ENCODE data around the gene SARDH.

SARDH gene

DNA sequence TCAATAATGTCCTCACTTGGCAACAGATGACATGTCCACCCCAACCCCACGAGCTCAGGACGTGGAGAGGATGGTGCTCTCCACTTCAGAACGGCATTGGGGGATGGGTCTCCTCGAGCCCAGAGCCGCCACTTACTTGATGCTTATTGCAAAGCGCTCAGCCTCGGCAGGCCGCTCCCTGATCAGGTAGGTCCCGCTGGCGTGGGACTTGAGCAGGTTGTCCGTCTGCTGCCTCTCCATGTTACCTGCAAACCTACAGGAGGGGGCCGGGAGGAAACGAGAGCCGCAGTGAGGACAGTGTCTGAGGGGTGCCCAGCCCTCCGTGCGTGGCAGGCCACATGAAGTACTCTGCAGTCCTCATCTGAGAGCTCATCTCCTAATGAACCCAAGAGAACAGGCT, 36.6 kb upstream of the SARDH start:
- DNase-seq (ENCODE audit: low read depth), result no peak
- no peak overlapping the region for H3K4me3 ChIP-seq (ENCODE audit: low read length)
- no peak for TF ChIP-seq CTCF (conservative IDR thresholded peaks at IDR 0.05; ENCODE audit: low read length)

GRCh38 chr9:133773889-133774655, 35.9 kb upstream of the SARDH start:
- TF ChIP-seq CTCF (conservative IDR thresholded peaks at IDR 0.05; ENCODE audit: low read length), result no peak
- no peak overlapping the region for H3K4me3 ChIP-seq (ENCODE audit: low read length)
- peak; percentile 54 for DNase-seq (ENCODE audit: low read depth)

DNA sequence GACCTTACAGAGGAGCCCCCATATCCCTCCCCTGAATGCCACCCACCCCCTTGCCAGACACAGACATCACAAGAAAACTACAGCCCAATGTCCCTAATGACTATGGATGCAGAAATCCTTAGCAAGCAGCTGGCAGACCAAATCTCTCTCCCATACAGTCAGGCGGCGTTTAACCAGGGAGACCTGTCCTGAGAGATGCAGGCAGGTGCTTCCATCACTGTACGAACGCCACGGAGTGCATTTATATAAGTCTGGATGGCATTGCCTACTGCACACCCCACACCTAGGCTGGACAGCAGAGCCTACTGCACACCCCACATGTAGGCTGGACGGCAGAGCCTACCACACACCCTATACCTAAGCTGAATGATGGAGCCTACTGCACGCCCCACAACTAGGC, 34.4 kb upstream of the SARDH start:
- H3K4me3 ChIP-seq (ENCODE audit: low read length), result no peak overlapping the region
- TF ChIP-seq CTCF (conservative IDR thresholded peaks at IDR 0.05; ENCODE audit: low read length), result no peak
- no peak for DNase-seq (ENCODE audit: low read depth)

DNA sequence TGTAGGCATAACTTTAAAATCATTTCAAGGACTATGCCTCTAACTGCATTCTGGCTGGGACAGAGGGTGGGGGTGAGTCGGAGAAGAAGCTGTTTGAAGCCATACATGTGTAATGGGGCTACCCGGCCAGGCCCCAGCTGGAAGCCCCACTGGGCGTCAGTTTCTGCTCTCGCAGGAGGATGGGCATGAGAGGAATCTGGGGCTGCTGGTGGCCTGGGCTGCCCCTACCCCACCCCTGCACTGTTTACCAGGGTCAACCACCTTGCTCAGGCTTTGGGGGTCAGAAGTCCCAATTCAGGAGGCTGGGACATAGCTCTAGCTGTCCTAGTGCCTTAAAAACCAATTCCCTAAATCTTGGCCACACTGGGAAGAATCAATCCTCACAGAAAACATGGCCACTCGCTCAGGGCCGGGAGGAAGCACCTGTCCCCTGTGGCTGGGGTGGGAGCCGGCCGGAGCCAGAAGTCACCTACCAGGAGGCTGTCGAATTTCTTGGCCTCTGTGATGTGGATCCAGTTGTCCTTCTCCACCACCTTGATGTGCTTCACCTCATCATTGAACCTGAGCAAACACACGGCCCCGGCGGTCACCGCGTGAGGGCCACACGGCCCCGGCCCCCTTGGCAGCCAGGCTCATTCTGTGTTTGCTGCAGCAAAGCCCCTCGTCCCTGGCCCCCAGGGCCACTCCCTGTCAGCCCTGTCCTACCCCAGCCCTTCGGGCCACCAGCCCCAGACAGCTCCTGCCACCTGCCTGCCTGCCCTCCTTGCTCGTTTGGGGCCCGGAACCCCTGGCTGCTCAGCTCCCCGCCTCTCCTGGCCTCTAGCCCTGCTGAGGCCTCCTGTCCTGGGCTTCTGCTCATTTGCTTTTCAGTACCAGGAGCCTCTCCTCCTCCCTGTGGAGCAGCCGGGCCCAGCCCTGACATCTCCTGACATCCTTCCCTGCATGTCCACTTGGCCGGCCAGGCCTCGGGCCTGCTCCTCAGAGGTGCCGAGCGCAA, 33.6 kb upstream of the SARDH start:
- H3K4me3 ChIP-seq (ENCODE audit: low read length), result no peak overlapping the region
- TF ChIP-seq CTCF (conservative IDR thresholded peaks at IDR 0.05; ENCODE audit: low read length), result no peak
- DNase-seq (ENCODE audit: low read depth), result no peak

GRCh38 chr9:133770076-133770777, 32.1 kb upstream of the SARDH start:
- no peak for TF ChIP-seq CTCF (conservative IDR thresholded peaks at IDR 0.05; ENCODE audit: low read length)
- H3K4me3 ChIP-seq (ENCODE audit: low read length), result no peak overlapping the region
- no peak for DNase-seq (ENCODE audit: low read depth)

DNA sequence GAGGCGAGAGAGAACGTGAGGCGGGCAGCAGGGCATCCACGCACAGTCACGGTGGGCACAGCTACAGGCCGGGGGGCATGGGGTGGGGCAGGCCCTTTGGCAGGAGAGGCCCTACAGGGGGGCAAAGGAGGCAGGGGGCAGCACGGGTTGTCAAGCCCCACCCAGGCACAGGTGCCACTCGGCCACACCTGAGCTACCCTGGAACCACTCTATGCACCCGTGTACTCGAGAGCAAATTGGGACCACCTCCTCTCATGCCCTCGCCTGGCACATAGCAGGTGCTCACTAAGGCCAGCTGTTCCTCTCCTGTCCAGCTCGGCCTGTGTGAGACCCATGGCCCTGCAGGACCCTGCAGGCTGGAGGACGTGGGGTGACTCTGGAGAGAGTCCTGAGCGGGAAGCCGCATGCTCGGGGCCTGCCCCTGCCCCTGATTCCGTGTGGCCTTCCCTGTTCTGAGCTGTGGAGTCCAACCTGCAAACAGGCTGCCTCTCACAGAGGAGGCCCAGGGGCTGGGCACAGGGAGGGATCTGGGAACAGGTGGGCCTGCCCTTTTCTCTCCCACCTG, 31.4 kb upstream of the SARDH start:
- no peak for TF ChIP-seq CTCF (conservative IDR thresholded peaks at IDR 0.05; ENCODE audit: low read length)
- no peak for DNase-seq (ENCODE audit: low read depth)
- H3K4me3 ChIP-seq (ENCODE audit: low read length), result no peak overlapping the region
